Urothelium cell line (cell line): Measurements from ENCODE around the gene ESYT2.
A peak's percentile ranks its signal among the peaks of the same experiment; 100 is the strongest.
"Not testable (repeated sequence)": the region's sequence is repeated elsewhere in the genome, so short reads cannot be mapped to it uniquely, and the experiment has no call there.

ENCODE experiments used
- DNase-seq: peaks from one replicate; pipeline ENCODE4 v3.0.0; 2011; ENCODE audit warnings: low spot score, mixed read lengths
- FAIRE-seq: peaks from 2 replicates; lab custom pipeline; 2011; peaks lifted over from hg19 to GRCh38; lab: Jason Lieb, UNC

ESYT2 gene

GRCh38 chr7:158858592-158859503 is 29.5 kb upstream of the ESYT2 start:
- FAIRE-seq (no peak), DNase-seq (no peak)

DNA sequence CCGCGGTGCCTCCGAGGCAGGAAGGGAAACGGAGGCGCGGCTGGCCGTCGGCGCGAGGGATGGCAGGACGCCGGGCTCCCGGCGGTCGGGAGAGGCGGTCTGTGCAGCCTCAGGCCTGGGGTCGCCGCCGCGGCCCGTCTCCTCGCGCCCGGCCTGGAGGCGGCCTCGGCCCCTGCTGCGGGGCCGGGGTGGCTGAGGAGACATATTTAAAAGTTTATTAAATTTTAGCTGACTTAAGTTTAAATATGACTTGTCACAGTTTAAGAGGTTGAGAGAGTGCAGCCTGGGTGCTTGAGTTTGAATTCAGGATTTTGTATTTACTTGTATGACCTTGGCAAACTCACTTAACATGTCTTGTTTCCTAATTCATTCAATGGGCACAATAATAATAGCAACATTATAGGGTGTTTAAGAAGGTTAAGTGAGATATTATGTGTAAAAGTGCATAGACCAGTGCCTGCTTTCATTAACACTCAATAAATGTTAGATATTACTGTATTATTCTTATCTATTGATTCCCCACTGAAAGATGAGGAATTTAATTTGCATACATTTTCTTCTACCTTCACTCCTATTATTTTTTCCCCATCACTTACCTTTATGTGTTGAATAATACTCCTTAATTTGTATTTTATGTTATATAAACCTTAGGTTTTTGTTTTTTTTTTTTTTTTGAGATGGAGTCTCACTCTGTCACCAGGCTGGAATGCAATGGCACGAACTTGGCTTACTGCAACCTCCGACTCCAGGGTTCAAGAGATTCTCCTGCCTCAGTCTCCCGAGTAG is 27.8 kb upstream of the ESYT2 start:
- DNase-seq: no peak
- FAIRE-seq: no peak

DNA sequence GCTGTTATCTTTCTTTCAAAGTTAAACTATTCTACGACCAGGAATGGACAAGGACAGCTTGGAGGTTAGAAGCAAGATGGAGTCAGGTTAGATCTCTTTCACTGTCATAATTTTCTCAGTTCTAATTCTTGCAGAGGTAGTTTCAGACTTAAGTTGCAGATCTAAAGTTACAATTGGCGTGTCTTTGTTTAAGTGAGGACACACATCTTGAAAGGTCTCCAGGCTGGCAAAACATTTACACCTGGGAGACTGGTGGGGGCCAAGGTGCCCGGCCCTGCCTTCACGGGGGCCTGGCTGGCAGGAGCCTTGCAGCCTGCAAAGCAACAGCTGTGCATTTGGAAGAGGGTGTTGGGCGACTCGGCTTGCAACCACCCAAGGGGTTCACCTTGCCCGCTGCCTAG is 25.4 kb upstream of the ESYT2 start:
- DNase-seq (no peak), FAIRE-seq (no peak)

GRCh38 chr7:158850545-158851102 is 21.3 kb upstream of the ESYT2 start:
- no peak for FAIRE-seq
- DNase-seq: no peak

- no peak for DNase-seq
- FAIRE-seq: no peak
Observed at GRCh38 chr7:158849768-158850544, 20.6 kb upstream of the ESYT2 start.

GRCh38 chr7:158849442-158849767 is 20.1 kb upstream of the ESYT2 start:
- FAIRE-seq: no peak

GRCh38 chr7:158847451-158847866 is 18.1 kb upstream of the ESYT2 start:
- DNase-seq (no peak), FAIRE-seq (no peak)

More at GRCh38 chr7:158849442-158849767, 20.1 kb upstream of the ESYT2 start:
- no peak for DNase-seq

DNA sequence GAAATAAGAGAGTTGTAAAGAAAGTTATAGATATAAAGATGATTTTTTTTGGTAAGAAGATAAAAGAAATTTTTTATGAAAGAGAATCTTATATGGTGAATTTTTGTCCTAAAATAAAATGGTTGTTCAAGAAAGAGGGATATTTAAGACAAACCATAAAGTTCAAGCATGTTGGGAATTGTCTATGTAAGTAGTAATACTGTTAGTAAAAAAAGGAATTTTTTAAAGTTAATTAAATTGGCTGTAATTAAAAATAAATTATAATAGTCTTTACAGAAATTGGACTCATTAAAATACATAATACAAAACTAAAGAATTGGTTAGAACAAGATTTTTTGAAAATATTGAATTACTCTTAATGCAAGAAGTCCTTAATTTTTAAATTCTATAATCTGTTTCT is 17.0 kb upstream of the ESYT2 start:
- FAIRE-seq (no peak), DNase-seq (no peak)

DNA sequence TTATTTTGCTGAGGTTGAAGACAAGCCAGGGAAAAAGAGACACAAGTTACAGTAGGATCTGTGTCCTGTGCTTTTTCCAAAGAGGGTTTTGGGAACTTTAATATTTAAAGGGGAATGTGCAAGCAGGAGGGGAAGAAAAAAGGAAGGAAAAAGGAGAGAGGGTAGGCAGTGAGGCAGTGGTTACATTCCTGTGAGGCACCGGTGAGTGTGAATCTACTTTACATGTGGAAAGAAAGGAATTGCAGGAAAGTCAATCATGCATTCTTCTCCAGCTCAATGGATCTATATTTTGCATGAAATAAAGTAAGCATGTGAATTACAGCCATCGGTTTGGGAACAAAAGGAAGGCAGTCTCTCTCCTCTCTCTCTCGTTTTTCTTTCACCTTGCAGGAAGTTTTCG is 14.5 kb upstream of the ESYT2 start:
- DNase-seq (no peak), FAIRE-seq (no peak)

GRCh38 chr7:158842486-158842885 is 13.2 kb upstream of the ESYT2 start:
- DNase-seq: no peak
- no peak for FAIRE-seq

DNA sequence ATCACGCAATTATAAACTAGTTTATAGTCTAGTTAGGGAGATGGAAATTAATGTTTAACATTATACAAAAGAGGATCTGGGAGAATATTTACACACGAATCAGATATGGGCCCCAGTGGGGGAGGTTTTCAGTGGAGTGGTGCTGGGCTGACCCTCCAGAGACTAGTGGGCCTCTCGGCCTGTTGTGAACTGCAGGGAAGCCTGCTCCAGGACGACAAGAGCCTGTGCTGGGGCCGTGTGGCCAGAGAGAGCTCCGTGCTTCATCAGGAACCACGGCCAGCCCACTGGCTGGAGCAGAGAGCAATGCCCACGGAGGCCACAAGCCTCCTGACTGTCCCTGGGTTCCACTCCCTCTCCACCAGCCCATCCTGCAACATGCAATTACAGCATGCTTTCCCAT is 11.3 kb upstream of the ESYT2 start:
- no peak for DNase-seq
- FAIRE-seq: no peak

DNA sequence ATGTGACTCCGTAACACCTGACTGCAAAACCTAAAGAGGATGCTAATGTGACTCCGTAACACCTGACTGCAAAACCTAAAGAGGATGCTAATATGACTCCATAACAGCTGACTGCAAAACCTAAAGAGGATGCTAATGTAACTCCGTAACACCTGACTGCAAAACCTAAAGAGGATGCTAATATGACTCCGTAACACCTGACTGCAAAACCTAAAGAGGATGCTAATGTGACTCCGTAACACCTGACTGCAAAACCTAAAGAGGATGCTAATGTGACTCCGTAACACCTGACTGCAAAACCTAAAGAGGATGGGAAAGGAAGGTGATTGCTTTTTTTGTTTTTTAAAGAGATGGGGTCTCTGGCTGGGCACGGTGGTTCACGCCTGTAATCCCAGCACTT is 9.9 kb upstream of the ESYT2 start:
- not testable (repeated sequence) for FAIRE-seq, DNase-seq

DNA sequence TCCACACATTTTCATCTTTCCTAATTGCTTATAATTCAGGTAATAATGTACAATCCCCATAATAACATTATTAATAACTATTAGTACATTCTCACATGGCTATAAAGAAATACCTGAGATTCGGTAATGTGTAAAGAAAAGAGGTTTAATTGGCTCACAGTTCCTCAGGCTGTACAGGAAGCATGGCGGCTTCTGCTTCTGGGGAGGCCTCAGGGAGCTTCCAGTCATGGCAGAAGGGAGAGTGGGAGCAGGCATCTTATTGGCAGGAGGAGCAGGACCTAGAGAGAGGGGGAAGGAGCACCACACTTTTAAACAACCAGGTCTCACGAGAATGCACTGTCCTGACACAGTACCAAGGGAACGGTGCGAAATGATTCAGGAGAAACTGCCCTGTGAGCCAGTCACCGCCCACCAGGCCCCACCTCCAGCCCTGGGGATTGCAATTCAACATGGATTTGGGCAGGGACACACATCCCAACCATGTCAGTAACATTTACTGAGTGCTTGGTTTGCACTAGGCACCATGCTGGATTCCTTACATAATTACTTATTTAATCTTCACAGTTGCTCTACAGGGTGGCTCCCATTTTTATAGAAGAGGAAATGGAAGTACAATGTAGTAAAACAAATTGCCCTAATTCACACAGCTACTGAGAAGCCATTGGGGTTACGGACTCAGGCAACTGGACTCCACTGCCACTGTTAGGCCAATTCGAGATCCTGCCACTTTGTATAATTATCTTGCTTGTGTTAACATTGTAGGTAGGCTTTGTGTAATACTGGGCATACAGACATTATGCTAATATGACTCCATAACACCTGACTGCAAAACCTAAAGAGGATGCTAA is 8.7 kb upstream of the ESYT2 start:
- FAIRE-seq: no peak
- DNase-seq: no peak

- no peak for FAIRE-seq
- DNase-seq: no peak
Observed at GRCh38 chr7:158836692-158837091, 7.4 kb upstream of the ESYT2 start.

DNA sequence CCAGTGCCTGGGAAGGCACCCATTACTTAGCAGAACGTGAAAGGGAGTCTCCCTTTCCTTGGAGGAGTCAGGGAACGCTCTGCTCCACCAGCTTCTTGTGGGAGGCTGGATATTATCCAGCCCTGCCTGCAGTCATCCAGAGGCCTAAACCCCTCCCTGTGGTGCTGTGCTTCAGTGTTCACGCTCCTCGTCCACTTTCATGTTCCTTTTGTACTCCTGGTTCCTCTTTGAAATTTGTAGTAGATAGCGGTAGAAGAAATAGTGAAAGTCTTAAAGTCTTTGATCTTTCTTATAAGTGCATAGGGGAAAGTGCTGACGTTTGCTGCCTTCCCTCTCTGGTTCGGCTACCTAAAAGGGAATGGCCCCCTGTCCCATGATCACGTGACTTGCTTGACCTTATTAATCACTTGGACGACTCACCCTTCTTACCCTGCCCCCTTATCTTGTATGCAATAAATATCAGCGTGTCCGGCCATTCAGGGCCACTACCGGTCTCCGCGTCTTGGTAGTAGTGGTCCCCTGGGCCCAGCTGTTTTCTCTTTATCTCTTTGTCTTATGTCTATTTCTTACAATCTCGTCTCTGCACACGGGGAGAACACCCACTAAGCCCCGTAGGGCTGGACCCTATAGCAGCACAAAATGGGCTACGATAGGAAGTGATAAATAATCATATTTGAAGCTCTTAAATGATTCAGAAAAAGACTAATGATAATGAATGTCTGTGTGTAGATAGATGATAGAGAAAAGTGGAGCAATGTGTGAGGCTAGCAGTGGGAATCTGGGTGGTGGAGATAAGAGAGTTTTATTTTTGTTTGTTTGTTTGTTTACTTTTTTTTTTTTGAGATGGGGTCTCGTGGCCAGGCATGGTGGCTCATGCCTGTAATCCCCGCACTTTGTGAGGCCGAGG is 5.8 kb upstream of the ESYT2 start:
- DNase-seq: no peak

GRCh38 chr7:158832994-158833393 is 3.7 kb upstream of the ESYT2 start:
- FAIRE-seq: no peak
- DNase-seq: no peak

More for the DNA sequence above, 5.8 kb upstream of the ESYT2 start:
- FAIRE-seq: no peak

DNA sequence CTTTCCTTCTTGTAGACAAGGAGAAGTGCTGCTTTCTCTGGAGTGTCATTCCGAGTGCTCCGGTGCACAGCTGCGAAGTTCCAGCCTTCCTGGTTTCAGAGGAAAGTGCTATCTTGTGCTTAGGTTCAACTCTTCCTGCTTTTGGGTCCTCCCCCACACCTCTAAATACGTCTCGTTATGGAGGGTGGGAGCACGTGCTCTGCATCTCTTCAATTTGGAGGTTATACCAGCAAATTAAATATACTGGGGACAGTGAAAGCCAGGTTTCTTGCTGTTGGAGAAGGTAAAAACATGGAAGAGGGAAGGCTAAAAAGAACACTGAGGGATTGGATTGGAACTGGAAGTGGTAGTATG is 2.4 kb upstream of the ESYT2 start:
- FAIRE-seq (no peak), DNase-seq (no peak)

DNA sequence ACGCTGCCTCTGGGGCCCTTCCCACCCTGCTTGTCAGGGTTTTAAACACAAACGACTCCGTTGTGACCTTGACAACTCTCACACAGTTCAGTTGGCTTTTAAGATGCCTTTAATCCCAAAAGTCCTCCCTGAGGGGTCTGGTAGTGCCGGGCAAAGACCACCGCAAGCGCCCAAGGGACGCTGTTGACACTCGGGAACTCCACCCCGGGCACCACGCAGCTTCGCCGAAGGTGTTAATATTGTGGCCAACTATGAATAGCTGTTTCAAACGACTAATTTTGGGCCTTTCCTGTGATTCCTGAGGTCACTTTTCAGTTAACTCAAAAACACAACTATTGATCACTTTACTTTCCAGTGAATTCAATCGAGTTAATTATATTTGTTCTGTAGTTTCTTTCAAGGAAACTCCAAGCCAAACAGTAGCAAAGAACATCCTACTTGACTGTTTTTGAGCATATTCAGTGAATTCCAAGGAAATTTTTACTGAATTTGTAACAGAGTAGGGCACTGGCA is 958 bp upstream of the ESYT2 start:
- no peak for FAIRE-seq
- DNase-seq: no peak

GRCh38 chr7:158829021-158829341 is 328 bp downstream of the ESYT2 start:
- no peak for FAIRE-seq

More at GRCh38 chr7:158829021-158829341, 328 bp downstream of the ESYT2 start:
- DNase-seq: peak; percentile 58
